NCI-H2081 treated with DMSO at 0.1 percent for 48 hours (cell line): ENCODE results near the gene FCN2.

Source experiments
- DNase-seq: peaks from one replicate; lab custom pipeline; 2025; lab: John Stamatoyannopoulos, UW

The FCN2 gene

GRCh38 chr9:134880484-134881312, at the start of gene FCN2:
Gene FCN2, plus strand, starts transcription at chr9:134880810. Its CDS starts 12 bp downstream, at chr9:134880822.
- DNase-seq: no peak

GRCh38 chr9:134830926-134831720, 49.5 kb upstream of the FCN2 start:
- no peak for DNase-seq

- no peak for DNase-seq
These were observed 48.1 kb upstream of the FCN2 start for GRCh38 chr9:134832471-134832870.

GRCh38 chr9:134833294-134833880, 47.2 kb upstream of the FCN2 start:
- no peak for DNase-seq

GRCh38 chr9:134834217-134834956, 46.2 kb upstream of the FCN2 start:
- no peak for DNase-seq

GRCh38 chr9:134834957-134835419, 45.6 kb upstream of the FCN2 start:
- DNase-seq: no peak

GRCh38 chr9:134835448-134835847, 45.2 kb upstream of the FCN2 start:
- no peak for DNase-seq

- no peak for DNase-seq
These were observed 44.6 kb upstream of the FCN2 start for GRCh38 chr9:134835987-134836386.

GRCh38 chr9:134836406-134836970, 44.1 kb upstream of the FCN2 start:
- no peak for DNase-seq

GRCh38 chr9:134837529-134837928, 43.1 kb upstream of the FCN2 start:
- DNase-seq: no peak

GRCh38 chr9:134838651-134839454, 41.8 kb upstream of the FCN2 start:
- no peak for DNase-seq

- no peak for DNase-seq
These were observed 41.0 kb upstream of the FCN2 start for GRCh38 chr9:134839455-134840125.

GRCh38 chr9:134840511-134840910, 40.1 kb upstream of the FCN2 start:
- DNase-seq: no peak

- DNase-seq: no peak
These were observed 39.3 kb upstream of the FCN2 start for GRCh38 chr9:134841180-134841904.

GRCh38 chr9:134842321-134842720, 38.3 kb upstream of the FCN2 start:
- DNase-seq: no peak

- no peak for DNase-seq
These were observed 36.9 kb upstream of the FCN2 start for GRCh38 chr9:134843740-134844139.

- DNase-seq: no peak
These were observed 35.8 kb upstream of the FCN2 start for GRCh38 chr9:134844821-134845220.

- no peak for DNase-seq
These were observed 34.4 kb upstream of the FCN2 start for GRCh38 chr9:134846187-134846586.

- no peak for DNase-seq
These were observed 33.9 kb upstream of the FCN2 start for GRCh38 chr9:134846699-134847098.

- DNase-seq: no peak
These were observed 33.5 kb upstream of the FCN2 start for GRCh38 chr9:134847138-134847537.
